Activated naive CD4-positive, alpha-beta T cell (primary cell): ENCODE results near the gene VPS45.

ENCODE experiments used
- DNase-seq, 4 experiments: peaks; one replicate each; lab custom pipeline; 2025; lab: John Stamatoyannopoulos, UW

VPS45 gene

DNA sequence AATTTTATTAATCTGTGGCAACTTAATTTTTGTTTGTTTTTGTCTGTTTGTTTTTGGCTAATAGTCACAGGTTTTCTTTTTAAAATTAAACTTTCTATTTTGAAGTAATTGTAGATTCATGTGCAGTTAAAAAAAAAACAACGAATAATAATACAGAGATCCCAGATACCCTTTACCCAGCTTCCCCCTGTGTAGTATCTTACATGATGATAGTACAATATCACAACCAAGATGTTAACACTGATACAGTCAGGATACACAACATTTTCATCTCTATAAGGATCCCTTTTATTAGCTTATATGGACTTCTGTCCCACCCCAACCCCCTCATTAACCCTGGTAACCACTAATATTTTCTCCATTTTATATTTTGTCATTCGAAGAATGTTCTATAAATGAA lies 5.9 kb downstream of the VPS45 start:
- no peak for DNase-seq

DNA sequence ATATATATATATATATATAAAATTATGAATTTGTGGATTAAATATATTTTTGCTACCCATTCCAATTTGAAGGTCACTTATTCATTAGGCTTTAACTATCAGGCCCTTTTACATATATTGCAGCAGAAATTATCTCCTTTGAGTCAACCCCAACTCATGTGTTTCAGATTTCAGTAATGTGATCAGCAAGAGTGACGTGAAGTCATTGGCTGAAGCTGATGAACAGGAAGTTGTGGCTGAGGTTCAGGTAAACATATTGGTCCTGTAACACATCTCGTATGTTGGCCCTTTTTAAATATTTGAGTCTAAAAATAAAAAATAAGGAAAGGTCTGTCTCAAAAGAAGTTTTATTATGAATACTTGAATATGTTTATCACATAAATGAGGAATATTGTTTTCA lies 8.5 kb downstream of the VPS45 start:
- no peak for DNase-seq

DNA sequence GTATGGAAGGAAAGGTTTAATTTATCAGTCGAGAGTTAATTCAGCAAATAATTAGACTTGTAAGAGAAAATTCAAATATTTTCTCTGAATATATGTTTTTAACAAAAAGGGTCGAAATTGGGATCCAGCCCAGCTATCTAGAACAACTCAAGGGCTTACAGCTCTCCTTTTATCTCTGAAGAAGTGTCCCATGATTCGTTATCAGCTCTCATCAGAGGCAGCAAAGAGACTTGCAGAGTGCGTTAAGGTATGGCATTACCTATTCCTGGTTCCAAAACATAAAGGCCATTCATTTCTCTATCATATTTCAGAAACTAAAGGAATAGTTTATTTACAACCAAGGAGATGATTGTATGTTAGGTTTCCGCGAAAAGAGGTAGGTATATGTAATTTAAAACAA lies 9.4 kb downstream of the VPS45 start:
- no peak for DNase-seq

DNA sequence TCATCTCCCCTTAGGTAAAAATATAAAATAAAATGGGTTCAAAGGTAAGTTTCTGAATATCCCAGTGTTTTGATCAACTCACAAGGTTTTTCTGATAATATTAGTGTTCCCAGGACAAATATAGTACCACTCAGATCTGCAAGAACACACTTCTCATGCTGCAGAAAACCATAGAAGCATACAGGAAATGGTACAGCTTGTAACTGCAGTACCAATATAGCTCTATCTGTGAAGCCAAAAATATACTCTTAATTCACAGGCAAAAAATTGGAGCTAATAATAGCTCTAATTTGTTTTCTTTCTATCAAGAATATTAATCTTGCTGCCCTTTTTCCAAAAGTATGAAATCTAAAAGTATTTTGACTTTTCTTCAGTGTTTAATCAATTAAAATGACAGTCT lies 13.2 kb downstream of the VPS45 start:
- no peak for DNase-seq

DNA sequence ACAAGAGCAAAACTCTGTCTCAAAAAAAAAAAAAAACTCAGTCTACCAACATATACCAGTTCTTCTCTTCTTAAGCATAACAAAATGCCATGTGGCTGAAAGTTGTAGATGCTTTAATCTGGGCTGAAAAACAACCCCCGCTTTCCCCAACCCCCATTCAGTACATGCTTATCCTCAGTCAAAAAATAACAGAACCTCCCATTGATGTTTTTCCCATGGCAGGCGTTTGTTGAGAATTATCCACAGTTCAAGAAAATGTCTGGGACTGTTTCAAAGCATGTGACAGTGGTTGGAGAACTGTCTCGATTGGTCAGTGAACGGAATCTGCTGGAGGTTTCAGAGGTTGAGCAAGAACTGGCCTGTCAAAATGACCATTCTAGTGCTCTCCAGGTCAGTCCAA lies 14.9 kb downstream of the VPS45 start:
- DNase-seq = no peak

DNA sequence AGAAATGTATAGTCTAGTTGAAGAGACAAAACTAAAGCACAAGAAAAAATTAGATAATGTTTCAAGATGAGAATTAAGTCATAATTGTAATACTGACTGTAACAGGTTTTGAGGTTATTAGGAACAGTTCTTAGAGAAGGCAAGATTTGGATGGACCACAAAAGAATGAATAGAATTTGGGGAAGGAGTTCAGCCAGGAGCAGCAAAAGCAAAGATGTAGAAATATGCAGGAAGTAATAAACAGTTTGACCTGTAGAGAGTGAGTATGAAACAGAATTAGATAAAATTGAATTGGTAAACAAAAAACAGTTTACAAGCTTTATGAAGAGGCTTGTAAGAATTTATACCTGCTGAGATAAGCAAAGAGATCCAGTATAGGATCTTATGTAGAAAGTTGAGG lies 16.3 kb downstream of the VPS45 start:
- DNase-seq = no peak

DNA sequence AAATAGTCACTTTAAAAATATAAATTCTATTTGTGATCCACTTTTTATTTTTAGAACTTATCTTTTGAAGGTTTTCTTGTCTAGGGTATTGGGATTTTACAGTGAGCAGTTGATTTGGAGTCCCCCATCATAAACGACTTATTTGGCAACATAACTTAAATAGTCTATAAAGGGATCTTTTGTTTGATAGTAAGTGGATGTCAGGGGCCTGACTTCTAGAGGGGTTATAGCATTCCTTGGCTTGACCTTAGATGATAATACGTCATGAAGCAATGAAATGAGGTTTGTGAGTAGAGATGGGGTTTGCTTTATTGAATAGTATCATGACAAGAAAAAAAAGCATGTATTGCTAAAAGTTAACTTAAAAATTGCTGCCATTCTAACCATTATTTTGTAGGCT lies 17.8 kb downstream of the VPS45 start:
- DNase-seq = no peak

DNA sequence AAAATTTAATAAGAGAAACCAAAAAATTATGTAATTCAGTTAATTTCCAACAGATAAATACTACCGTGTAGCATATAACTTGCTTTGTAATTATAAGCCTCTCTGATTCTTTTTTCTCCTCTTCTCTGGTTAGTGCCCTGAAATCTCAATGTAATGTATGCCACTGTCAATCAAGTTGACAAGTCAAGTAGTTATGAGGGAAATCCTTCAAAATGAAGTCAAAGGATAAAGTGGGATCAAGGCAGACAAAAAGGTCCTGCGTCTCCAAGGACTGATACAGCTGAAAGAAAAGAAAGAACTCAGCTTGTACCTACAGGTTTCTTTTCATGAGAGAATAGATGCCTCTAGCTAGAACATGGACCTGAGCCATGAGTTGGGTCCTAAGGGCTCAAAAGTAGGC lies 19.8 kb downstream of the VPS45 start:
- DNase-seq = no peak

DNA sequence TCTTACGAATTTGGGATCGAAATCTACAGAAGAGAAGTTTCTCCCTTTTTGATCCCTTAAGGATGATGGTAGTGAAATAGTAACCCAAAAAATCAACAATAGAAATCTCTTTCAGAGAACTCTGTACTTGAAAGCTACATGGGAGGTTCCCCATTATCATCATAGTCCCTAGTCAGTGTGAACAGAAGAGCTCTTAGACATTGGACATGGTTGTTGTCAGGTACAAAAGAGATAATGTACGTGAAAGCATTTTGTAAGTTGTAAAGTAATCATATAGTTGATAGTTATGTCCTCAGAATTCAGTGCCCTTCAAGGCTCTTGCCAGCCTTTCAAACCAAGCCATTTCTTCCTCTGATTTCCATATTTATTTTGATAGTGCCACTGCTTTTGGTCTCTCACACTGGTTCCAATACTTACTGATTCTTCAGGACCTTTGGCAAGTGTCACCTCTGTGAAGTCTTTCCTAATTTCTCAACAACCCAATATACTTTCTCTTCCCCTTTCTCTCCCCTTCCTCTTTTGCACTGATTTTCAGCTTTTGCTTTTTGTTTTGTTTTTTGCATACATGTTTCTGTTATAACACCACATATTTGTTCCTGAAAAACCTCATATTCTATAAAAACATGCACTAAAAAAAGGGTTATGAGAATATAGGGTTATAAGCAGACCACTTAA lies 22.4 kb downstream of the VPS45 start:
- DNase-seq = no peak

DNA sequence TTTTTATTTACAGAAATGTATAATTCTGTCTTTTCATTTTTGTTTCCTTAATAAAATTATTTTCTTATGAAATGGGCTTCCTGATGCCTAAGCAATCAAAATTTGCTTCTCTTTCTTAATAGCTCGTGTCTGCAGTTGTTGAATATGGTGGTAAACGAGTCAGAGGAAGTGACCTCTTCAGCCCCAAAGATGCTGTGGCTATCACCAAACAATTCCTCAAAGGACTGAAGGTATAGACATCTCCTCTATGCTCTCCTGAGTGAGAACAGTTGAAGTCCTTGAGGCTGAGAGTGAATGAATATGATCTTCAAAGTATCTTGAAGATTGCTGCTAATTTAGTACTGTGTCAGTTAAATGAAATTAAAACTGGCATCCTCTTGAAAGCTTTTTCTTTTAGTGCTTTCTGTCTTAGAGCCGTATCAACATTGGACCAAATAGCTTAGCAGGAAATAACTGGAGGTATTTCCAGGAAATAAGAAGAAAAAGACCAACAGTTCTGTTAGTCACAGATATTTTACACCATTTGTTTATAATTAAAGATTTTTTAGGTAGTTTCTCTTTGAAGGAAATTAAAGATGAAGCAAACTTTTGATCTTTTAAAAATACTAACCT lies 24.7 kb downstream of the VPS45 start:
- no peak for DNase-seq

DNA sequence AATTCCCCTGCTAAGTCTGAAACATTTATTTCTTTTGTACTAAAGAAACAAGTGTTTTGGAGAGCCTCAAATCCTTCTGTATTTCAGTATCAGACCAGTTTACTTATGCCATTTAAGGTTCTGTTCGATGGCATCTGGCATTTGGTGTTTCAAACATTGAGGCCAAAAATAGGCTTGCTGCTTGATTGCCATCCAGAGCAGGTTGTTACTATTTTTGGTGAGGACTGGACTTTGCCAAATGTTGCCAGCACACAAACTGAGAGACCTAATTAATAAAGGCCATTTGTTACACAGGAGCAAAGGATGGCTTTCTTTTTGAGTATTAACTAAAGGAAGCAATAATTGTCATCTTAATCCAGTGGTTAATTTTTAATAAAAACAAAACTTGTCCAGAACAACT lies 26.2 kb downstream of the VPS45 start:
- no peak for DNase-seq

DNA sequence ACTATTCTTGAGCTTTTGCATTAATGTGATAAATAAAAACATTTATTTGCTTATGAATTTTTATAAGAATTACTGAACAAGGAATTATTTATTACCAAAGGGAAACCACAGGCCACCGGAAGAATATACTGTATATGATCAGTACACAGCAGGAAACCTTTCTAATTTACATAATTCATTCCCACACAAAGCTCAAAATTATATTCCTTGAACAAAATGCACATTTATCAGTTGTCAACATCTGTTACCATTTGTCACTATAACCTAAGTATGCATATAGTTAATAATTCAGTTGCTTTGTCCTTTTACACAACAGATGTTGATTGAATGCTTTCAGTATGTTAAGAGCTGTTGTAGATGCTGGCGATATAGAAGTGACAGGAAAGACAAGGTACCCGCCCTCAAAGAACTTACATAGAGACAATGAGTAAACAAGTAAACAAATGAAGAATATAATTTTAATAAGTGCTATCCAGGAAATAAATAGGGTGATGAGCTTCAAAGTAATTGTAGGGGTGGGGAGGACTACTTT lies 27.2 kb downstream of the VPS45 start:
- no peak for DNase-seq

DNA sequence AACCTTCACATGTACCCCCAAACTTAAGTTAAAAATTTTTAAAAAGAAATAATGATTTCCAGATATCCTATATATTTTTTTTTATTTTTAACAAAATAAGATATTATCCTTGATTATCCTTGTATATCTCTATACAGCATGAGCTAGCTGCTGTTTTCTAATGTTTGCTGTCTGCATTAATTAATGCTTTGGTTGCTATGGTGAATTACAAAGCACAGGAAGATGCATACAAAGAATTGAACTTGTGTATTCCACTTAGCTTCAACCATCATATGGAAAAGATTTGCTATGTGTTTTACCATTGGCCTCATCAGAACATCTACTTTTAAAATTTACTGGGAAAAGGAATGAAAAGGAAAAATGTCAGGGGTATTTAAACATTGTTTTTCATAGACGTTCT lies 35.4 kb downstream of the VPS45 start:
- DNase-seq = no peak

DNA sequence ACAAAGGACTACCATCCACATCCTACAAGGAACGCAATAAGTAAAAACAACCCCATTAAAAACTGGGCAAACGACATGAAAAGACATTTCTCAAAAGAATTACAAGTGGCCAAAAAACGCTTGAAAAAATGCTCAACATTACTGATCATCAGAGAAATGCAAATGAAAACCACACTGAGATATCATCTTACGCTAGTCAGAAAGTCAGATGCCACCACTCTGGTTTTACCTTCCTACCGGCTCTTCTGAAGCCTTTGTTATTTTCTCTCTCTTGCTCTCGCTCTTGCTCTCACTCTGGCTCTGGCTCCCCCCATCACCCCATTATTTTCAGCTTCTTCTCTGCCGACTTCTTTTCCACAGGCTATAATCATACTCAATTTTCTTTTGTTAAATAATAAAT lies 38.8 kb downstream of the VPS45 start:
- no peak for DNase-seq

DNA sequence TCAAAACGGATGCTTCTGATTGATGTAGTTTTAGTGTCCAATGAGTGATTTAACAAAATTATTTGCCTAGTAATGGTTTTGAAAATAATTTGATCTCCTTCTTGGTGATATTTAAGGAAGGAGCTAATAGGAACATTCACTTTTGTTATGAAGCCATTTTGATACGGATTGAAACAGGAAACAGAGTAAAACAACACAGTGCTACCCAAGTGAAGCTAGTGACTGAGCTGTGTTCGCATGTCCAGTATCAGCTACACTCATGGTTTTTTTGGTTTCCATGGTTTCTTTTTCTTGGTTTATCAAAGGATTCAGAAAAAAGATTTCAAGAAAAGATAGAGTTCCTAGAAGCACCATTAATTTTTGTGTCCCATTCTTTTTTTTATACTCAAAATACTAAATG lies 42.0 kb downstream of the VPS45 start:
- no peak for DNase-seq

DNA sequence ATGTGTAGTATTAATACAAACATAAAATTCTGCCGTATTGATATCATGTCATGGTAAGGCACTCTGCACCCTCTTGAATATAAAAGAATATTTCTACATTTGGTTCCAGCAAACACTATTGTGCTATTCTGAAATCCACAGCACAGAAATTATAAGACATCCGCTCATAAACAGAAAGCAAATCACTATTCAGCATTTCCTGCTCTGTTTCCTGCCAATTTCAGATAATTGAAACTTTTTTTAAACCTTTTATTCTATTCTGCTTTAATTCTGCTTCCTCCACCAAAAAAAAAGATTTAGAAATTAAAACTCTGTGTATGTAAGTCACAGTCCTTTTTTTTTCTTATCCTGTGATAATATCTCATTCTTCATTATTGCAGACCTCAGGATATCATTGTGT lies 42.5 kb downstream of the VPS45 start:
- no peak for DNase-seq

DNA sequence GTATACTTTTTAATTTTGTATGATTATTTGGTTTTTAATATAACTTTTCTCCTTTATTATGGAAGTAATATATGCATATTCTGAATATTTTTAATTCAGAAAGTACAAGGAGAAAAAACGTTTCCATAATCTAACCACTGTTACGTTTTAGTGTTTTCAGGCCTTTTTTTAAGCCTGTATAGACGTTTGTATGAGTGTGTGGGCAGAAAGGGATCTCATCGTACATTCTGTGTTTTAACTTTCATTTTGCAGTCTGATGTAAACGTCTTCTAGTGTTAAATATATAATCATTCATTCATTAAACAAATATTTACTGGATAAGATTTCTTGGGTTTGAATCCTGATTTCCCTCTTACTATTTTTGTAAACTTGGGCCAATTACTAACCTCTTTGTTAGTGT lies 44.1 kb downstream of the VPS45 start:
- no peak for DNase-seq

DNA sequence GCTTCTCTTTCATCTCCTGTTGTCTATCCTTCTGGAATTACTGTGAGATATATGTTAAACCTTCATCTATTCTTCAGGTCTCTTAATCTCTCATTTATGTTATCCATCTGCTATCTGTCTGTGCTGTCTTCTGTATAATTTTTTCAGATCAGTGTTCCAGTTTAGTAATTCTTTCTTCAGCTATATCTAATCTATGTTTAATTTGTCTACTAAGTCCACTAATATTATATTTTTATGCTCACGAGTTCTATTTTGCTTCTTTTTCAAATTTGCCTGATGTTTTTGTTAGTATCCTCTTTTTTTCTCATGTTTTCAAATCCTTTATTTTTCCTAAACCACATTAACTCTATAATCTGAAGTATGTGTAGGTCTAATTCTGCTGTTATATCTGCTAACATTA lies 47.5 kb downstream of the VPS45 start:
- DNase-seq = no peak

DNA sequence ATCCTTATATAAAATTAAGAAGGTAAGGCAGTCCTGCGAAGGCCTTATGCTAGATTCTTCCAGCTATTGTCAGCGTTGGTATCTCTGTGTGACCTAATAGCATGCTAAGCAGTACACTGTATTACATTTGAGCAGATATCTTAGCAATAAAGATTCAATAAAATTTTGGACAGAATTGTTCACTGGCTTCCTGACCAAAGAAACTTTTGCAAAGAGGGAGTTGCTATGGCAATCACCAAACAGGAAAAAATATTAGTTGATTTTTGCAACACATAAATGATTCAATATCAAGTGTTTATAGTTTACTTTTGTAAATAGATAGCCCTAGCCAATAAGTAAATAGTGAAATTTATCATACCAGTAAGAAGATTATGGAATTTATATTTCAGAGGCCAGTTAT lies 51.1 kb downstream of the VPS45 start:
- DNase-seq = no peak

DNA sequence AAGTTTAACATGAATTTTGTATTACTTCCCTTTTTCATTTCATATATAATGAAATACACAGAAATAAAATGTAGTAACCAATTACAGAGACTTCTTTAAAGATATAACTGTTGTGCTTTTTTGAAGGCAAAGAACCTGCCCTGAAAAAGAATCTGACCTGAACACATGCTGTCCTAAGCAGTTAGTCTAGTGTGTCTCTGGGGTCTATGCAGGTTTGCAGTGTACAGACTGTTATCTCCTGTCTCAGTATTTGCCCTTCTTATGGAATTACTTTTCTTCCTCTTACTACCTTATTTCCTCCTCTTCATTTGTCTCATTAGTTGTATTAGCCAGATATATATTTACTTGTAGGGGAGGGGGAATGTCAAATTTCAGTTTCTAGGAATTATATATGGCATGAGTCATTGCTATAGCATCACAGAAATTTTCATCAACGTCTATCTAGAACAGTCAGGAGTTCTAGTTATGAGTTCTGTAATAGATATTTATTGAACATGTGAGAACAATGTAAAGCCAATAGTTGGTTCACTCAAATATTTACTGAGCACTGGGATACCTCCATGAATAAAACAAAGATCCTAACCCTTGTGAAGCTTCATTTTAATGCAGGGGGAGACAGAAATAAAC lies 53.8 kb downstream of the VPS45 start:
- no peak for DNase-seq

DNA sequence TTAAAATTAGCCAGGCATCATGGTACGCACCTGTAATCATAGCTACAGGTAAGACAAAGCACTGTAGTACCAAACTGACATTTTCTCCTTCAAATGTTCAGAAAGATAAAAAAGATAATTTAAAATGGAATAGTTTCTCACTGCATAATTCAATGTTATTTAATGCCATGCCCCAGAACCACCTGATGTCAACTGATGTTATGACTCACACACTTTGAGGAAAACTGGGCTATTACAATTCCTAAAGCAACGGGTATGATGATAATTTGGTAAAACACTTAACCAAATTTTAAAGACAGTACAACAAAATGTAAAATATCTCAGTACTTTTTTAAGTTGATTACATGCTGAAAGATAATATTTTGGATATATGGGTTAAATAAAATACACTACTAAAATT lies 59.2 kb downstream of the VPS45 start:
- no peak for DNase-seq

DNA sequence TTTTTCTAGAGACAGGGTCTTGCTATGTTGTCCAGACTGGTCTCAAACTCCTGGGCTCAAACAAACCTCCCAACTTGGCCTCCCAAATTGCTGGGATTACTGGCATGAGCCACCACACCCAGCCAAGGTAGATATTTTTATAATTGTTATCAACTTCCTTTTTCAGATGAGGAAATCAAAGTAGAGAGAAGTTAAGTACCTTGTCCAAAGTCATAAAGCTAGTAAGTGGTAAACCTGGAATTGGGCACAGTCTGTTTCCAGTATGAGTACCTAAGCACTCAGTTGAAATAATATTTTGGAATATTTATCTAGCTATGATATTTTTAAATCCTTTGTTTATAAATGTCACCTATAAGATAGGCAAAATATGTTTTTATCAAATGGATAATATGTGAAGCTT lies 59.9 kb downstream of the VPS45 start:
- DNase-seq = no peak

DNA sequence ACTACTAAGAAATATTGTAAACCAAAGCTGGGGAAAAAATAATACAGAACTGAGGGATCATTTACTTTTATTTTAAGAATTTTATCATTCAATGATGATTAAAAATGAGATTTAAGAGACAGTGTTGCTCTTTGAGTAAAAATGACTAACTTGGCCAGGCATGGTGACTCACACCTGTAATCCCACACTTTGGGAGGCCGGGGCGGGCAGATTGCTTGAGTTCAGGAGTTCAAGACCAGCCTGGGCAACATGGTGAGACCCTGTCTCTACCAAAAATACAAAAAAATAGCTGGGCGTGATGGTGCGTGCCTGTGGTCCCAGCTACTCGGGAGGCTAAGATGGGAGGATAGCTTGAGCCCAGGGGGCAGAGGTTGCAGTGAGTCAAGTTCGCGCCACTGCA lies 60.3 kb downstream of the VPS45 start:
- DNase-seq = no peak

DNA sequence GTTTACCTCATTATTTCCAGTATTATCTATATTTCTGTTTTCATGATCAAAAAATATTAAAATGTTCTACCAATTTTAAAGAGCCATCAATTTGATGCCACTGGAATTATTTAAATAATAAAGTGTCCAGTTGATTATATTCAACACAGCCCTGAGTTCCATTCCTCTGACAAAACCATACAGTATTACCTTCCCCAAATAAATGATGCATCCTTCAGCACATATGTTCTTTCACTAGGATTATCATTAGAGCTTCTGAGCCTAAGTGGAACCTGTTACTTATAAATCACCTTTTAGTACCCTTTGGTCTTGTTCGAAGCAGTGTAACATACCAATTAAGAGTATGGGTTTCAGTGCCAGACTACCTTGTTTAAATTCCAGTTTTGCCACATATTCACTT lies 64.8 kb downstream of the VPS45 start:
- no peak for DNase-seq
